GM21528 (cell line): ENCODE measurements around the gene ITLN2.
"Not testable (repeated sequence)": the region's sequence is repeated elsewhere in the genome, so short reads cannot be mapped to it uniquely, and the experiment has no call there.

Experiments used
- ATAC-seq: cut with Tn5 transposase; IDR thresholded peaks from one replicate; pipeline ENCODE4 v1.9.1; 2021; ENCODE audit warnings: mild to moderate bottlenecking, moderate library complexity; ENCODE audit not compliant: unreplicated experiment, low FRiP score

ITLN2 gene

DNA sequence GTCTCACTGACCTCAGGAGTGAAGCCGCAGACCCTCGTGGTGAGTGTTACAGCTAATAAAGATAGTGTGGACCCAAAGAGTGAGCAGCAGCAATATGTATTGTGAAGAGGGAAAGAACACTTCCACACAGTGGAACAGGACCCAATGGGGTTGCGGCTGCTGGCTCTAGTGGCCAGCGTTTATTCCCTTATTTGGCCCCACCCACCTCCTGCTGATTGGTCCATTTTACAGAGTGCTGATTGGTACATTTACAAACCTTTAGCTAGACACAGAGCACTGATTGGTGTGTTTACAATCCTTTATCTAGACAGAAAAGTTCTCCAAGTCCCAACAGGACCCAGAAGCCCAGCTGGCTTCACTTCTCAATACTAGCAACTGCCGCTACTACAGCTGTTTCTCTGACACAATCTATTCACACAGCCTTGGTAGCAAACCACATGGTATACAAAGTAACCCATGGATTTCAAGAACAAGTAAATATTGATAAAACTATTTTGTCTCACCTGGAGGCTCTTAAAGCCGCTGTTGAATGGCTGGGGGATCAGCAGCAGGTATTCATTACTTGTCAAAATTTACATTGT is 44.3 kb downstream of the ITLN2 start:
- no peak for ATAC-seq

DNA sequence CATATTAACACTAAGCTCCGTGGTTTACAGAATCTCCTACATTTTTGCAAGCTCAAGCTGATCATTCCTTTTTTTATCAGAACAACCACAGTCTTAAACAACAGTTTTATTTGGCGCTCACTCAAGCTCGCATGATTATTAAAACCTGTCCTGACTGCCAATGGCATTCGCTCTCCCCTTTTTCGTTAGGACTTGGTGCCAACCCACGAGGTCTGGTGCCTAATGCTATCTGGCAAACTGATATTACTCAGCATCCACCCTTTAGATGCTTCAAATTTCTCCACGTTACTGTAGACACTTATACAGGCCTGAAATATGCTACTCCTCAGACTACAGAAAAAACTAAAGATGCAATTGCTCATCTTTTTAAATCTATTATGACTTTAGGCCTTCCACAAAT is 46.6 kb downstream of the ITLN2 start:
- ATAC-seq: no peak

DNA sequence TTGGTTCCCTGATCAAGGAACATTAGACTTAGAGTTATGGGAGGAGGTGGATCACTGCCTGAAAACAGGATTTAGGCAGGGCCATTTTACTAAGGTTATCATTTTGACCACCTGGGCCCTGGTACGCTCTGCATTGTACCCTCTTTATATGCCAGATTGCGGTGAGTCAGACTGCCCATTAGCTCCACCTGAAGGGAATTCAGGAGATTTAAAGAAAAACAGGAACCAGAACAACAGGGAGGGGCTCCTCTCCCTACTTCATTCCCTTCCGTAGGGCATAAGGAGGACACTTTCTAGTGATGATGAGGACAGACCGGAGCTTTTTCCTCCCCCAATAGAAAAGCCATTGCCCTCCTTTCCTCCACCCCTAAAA is 49.0 kb downstream of the ITLN2 start:
- ATAC-seq: no peak

DNA sequence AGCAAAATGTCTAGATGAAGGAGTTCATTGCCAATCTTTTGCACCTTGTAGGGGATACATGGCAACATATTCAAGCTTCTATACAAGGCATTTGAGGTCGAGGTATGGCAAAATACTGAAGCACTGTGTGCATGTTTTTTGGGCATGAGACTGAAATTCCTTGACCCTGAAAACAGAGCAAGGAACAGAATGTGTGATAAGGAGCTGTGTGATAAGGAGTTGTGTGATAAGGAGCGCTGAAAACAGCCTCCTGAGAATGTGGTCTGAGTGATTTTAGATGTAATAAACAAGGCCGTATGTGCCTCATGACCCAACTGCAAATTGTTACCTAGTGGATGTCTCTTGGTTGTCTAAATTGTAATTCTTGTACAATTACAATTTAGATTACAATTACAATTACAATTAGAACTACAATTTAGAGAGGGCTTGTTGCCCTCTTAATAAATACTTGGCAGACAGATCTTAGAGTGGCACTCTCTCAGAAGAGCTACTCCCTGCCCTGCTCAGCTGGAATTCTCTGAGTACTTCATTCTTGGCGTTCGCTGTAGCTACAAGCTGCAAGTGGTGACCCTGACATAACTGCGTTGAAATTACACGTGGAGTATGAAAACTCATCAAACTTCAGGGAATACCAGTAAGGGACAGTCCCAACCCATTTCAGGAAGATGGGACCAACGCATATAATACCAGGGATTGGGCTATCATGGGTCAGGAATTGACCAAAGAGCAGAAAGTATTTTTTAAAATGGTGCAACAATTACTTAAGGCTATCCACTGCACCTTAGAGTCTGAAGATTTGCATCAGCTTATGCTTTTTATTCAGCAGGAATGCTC is 49.6 kb downstream of the ITLN2 start:
- no peak for ATAC-seq

DNA sequence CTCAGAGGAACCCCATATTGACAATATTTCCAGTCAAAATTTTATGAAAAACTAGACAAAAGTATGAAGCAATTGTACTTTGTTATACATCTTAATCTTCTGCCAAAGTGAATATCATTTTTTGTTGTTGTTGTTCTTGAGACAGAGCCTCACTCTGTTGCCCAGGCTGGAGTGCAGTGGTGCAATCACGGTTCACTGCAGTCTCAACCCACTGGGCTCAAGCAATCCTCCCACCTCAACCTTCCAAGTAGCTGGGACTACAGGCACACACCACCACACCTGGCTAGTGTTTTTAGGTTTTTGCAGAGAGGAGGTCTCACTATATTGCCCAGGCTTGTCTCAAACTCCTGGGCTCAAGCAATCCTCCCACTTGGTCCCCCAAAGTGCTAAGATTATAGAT is 52.4 kb downstream of the ITLN2 start:
- not testable (repeated sequence) for ATAC-seq

DNA sequence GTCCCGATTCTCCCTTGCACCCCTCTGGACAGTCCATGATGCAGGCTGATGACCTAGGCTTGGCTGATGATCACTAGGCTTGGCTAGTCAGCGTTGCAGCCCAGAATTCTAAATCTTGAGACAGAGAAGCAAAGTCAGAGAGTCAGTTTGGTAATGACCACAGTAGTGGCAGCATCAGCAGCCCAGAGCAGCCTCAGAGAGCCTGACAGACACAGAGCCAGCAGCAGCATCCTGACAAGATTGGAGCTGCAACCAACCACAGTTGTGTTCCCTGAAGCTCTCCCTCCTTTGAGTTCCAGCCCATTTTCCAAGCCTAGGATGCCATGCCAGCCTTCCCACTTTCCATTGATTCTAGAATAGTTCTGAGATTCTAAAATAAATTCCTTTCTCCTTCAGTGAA is 52.8 kb downstream of the ITLN2 start:
- ATAC-seq: no peak

DNA sequence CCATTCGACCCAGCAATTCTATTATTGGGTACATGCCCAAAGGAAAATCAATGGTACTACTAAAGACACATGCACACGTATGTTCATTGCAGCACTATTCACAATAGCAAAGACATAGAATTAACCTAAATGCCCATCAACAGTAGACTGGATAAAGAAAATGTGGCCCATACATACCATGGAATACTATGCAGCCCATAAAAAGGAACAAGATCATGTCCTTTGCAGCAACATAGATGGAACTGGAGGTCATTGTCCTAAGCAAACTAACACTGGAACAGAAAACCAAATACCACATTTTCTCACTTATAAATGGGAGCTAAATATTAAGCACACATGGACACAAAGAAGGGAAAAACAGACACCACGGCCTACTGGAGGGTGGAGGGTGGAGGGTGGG is 53.9 kb downstream of the ITLN2 start:
- ATAC-seq: not testable (repeated sequence)
